Thyroid gland (tissue), 4 donors: ENCODE measurements around the gene TMCC3. TPM values are rescaled to one million over a fixed set of nuclear protein-coding genes. Genes with fewer than 3 reads are reported as not detected.

ENCODE experiments used
- DNase-seq, 2 donors: peaks; one replicate each; pipeline ENCODE4 v3.0.0-alpha.2; 2019
- H3K27ac ChIP-seq, 3 donors: fragments of 200-600 bp; sonication (generic); 1 replicate in 2 of 3; 2 replicates in 1 of 3; pipeline ENCODE4 v1.5.1; 2016 to 2019; ENCODE audit warnings: mild to moderate bottlenecking in 1 of 3, moderate library complexity in 1 of 3
- H3K27me3 ChIP-seq: fragments of 200-600 bp; sonication (generic); one replicate; pipeline ENCODE4 v1.5.1; 2019
- H3K36me3 ChIP-seq, 2 donors: fragments of 200-600 bp; sonication (generic); one replicate each; pipeline ENCODE4 v1.5.1; 2016 to 2019
- H3K4me1 ChIP-seq, 2 donors: fragments of 200-600 bp; sonication (generic); one replicate each; pipeline ENCODE4 v1.5.1; 2017 to 2019
- H3K4me3 ChIP-seq, 3 donors: fragments of 200-600 bp; sonication (generic); replicated peaks in 1 of 3; 1 replicate in 2 of 3; 2 replicates in 1 of 3; pipeline ENCODE4 v1.5.1; 2016; ENCODE audit warnings: mild to moderate bottlenecking in 1 of 3
- H3K9me3 ChIP-seq: fragments of 200-600 bp; sonication (generic); one replicate; pipeline ENCODE4 v1.5.1; 2017
- POLR2A ChIP-seq, 2 donors: fragments of 450-650 bp; IDR thresholded peaks; one replicate each; pipeline ENCODE4 v1.6.1; 2017; ENCODE audit warnings: antibody characterized with exemption in 2 of 2, mild to moderate bottlenecking in 2 of 2, moderate library complexity in 1 of 2
- WGBS, 2 donors: methylation state at CpG; one replicate each; pipeline ENCODE4 v1.1.5; 2017; 5-methylcytosine and 5-hydroxymethylcytosine counted together
- intact Hi-C: fragments of 100-400 bp; cut with DNase I; formaldehyde crosslinking; loops from one replicate; pipeline ENCODE4 v1.15.1; 2023
- total RNA-seq, 4 donors: library from RNA; depleted of rRNA; stranded (reverse); fragments of >200 nt; gene quantifications; one replicate each; pipeline ENCODE4 v1.2.3, GENCODE V29; 2016
- TF ChIP-seq, protein P1 (sequence below), 6 experiments: fragments of 200-600 bp in 3 of 6; fragments of 450-650 bp in 3 of 6; sonication (generic) in 3 of 6; IDR thresholded peaks; one replicate each; pipeline ENCODE4 v1.5.1; 2016 to 2019; ENCODE audit warnings: antibody characterized with exemption in 6 of 6, mild to moderate bottlenecking in 2 of 6, inconsistent platforms in 1 of 6, moderate library complexity in 1 of 6

Gene TMCC3
- total RNA-seq, 4 donors from 2014 or later: 15.0 to 25.6 (median 19.3) TPM

DNA sequence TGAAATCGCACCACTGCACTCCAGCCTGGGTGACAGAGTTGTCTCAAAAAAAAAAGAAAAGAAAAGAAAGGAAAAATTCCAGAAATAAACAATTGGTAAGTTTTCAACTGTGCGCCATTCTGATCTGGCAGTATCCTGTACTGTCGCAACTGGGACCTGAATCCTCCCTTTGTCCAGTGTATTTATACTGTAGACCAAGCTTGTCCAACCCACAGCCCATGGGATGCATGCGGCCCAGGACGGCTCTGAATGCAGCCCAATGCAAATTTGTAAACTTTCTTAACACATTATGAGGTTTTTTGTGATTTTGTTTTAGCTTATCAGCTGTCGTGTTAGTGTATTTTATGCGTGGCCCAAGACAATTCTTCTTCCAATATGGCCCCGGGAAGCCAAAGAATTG lies 84.7 kb downstream of the TMCC3 start:
- no peak for TF ChIP-seq POLR2A (IDR thresholded peaks at IDR 0.05)
- TF ChIP-seq, protein P1, sequence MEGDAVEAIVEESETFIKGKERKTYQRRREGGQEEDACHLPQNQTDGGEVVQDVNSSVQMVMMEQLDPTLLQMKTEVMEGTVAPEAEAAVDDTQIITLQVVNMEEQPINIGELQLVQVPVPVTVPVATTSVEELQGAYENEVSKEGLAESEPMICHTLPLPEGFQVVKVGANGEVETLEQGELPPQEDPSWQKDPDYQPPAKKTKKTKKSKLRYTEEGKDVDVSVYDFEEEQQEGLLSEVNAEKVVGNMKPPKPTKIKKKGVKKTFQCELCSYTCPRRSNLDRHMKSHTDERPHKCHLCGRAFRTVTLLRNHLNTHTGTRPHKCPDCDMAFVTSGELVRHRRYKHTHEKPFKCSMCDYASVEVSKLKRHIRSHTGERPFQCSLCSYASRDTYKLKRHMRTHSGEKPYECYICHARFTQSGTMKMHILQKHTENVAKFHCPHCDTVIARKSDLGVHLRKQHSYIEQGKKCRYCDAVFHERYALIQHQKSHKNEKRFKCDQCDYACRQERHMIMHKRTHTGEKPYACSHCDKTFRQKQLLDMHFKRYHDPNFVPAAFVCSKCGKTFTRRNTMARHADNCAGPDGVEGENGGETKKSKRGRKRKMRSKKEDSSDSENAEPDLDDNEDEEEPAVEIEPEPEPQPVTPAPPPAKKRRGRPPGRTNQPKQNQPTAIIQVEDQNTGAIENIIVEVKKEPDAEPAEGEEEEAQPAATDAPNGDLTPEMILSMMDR (IDR thresholded peaks at IDR 0.05): no peak
- no peak for DNase-seq
- intact Hi-C loops: no loop called here
- peaks cover 24 to 38% of the 10 kb centered on the region in 2 donors for H3K4me1 ChIP-seq
- H3K27me3 ChIP-seq: no peaks in the 10 kb centered on the region
- no peaks in the 10 kb centered on the region for H3K9me3 ChIP-seq
- no peak overlapping the region for H3K4me3 ChIP-seq
- 95 to 96% methylated on average over 8 of the region's 8 CpGs for WGBS, 2 donors
- H3K36me3 ChIP-seq: no peaks in the 10 kb centered on the region
- H3K27ac ChIP-seq: no peak overlapping the region

DNA sequence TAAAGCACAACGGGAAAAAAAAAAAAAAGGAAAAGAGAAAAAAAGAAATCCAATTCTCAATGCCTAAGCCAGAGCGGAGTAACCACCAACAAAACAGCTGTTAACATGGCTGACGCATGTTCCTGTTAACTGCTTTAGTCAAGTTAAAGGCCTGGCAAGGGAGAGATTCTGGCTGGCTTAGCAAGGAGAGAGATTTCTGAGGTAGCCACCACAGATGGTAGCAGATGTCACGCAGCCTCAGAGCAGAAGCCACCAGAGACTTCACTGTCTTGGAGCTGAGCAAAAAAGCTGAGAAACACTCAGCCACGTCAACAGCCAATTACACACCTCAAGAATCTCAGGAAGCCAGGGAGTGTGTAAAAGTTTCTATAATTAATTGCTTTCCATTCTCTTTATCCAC lies 87.1 kb downstream of the TMCC3 start:
- intact Hi-C loops: no loop called here
- DNase-seq: no peak
- Histone ChIP-seq H3K9me3 (no peaks in the 10 kb centered on the region), H3K27me3 (no peaks in the 10 kb centered on the region), H3K36me3 (no peaks in the 10 kb centered on the region), H3K4me1 (peaks cover 12 to 22% of the 10 kb centered on the region in 2 donors), H3K27ac (no peak overlapping the region), H3K4me3 (no peak overlapping the region)
- TF ChIP-seq POLR2A (IDR thresholded peaks at IDR 0.05): no peak
- TF ChIP-seq, protein P1 (IDR thresholded peaks at IDR 0.05): no peak
- WGBS, 2 donors: 81 to 84% methylated on average over 5 of the region's 5 CpGs

DNA sequence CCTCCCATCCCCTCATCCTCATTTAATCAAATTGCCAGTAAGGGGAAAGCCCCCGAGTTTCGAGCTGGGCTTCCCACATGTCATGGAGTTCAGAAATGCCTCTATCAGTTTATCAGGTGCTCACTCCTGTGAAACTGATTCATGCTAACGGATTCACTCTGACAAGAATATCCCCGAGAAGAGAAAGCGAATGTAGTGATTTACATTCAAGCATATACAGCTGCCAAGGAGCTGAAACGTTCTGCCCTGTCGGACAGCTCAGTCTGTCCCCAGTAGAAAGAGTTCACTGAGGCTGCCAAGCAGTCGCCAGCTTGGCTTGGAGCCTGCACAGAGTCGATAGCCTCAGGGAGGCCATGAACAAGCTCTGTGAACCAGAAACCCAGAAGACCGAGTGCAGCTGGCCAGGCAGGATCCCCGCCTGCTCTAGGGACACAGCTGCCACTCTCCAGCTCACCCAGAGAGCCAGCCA lies 88.4 kb downstream of the TMCC3 start:
- no peaks in the 10 kb centered on the region for H3K9me3 ChIP-seq
- H3K4me1 ChIP-seq: peaks cover 9 to 17% of the 10 kb centered on the region in 2 donors
- intact Hi-C loops: no loop called here
- H3K27me3 ChIP-seq: no peaks in the 10 kb centered on the region
- H3K36me3 ChIP-seq: no peaks in the 10 kb centered on the region
- no peak overlapping the region for H3K4me3 ChIP-seq
- peak in 1 of 2 donors; percentile 47 for TF ChIP-seq POLR2A (IDR thresholded peaks at IDR 0.05)
- TF ChIP-seq, protein P1 (IDR thresholded peaks at IDR 0.05): no peak
- DNase-seq: peak; percentile 92 to 94
- H3K27ac ChIP-seq: peak overlapping the region; percentile 7 to 64 (median 37)
- WGBS, 2 donors: 40 to 46% methylated on average over 11 of the region's 11 CpGs

DNA sequence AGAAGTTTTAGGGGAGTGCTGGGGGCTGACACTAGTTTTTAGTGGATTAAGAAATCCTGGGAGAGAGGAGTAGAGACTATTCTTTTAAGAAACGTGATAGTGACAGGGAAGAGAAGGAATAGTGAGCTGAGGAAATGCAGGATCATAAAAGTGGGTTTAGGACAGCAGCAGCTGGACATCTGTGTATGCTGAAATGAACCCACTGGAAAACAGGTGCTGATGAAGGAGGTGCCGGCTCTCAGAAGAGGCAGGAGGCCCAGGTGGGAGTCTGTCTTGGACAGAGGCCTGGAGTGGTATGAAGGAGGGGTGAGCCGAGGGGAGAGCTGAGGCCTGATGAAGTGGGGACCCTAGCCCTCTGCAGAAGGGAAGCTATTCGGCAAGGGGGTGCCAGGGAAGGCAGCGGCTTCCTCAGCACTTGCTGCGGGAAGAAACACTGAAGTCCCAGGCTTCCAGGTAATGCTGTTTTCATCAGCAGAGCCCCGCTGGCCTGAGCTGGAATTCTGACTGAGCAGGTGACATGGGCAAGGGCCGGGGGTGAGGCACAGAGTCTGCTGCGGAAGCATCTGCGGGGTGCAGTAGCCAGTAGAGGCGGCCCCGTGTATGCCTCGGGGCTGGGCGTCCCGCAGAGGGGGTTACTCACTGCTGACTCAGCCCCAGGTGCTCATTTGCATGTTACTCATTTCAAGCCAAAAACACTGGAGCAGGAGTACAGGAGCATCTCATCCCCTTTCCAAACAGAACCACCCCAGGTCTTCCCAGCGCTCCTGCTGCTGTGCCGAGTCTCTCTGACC lies 89.7 kb downstream of the TMCC3 start:
- peak overlapping the region in 1 of 3 donors; percentile 51 for H3K27ac ChIP-seq
- peaks cover 9 to 17% of the 10 kb centered on the region in 2 donors for H3K4me1 ChIP-seq
- intact Hi-C loops: no loop called here
- DNase-seq: no peak
- no peaks in the 10 kb centered on the region for H3K9me3 ChIP-seq
- no peak overlapping the region for H3K4me3 ChIP-seq
- H3K36me3 ChIP-seq: no peaks in the 10 kb centered on the region
- TF ChIP-seq, protein P1 (IDR thresholded peaks at IDR 0.05): no peak
- TF ChIP-seq POLR2A (IDR thresholded peaks at IDR 0.05): no peak
- 72 to 77% methylated on average over 17 of the region's 17 CpGs for WGBS, 2 donors
- no peaks in the 10 kb centered on the region for H3K27me3 ChIP-seq

DNA sequence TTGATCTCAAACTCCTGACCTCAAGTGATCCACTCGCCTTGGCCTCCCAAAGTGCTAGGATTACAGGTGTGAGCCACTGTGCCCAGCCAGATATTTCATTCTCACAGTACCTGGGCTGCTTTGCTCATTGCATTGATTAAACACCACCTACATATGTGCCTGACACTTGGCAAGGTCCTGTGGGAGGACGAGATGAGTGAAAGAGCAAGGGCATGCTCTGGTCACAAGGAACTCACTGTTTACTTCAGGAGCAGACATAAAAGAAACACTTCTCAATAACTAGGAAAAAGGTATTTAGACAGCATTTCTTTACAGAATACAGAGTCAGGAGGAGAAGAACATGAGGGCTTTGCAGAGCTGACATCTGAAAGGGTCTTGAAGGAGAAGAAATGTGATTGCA lies 91.7 kb downstream of the TMCC3 start:
- Histone ChIP-seq H3K9me3 (no peaks in the 10 kb centered on the region), H3K36me3 (no peaks in the 10 kb centered on the region), H3K27me3 (no peaks in the 10 kb centered on the region), H3K27ac (peak overlapping the region in 1 of 3 donors; percentile 23), H3K4me3 (no peak overlapping the region), H3K4me1 (peaks cover 9 to 17% of the 10 kb centered on the region in 2 donors)
- DNase-seq: no peak
- 50 to 65% methylated on average over 2 of the region's 2 CpGs for WGBS, 2 donors
- intact Hi-C loops: no loop called here
- no peak for TF ChIP-seq POLR2A (IDR thresholded peaks at IDR 0.05)
- TF ChIP-seq, protein P1 (IDR thresholded peaks at IDR 0.05): no peak
